Measurements from ENCODE around the gene ATP6V1B1.

- no peak for TF ChIP-seq OSR1 (CRISPR knock-in tag; IDR thresholded peaks at IDR 0.05)
- TF ChIP-seq, protein P1, sequence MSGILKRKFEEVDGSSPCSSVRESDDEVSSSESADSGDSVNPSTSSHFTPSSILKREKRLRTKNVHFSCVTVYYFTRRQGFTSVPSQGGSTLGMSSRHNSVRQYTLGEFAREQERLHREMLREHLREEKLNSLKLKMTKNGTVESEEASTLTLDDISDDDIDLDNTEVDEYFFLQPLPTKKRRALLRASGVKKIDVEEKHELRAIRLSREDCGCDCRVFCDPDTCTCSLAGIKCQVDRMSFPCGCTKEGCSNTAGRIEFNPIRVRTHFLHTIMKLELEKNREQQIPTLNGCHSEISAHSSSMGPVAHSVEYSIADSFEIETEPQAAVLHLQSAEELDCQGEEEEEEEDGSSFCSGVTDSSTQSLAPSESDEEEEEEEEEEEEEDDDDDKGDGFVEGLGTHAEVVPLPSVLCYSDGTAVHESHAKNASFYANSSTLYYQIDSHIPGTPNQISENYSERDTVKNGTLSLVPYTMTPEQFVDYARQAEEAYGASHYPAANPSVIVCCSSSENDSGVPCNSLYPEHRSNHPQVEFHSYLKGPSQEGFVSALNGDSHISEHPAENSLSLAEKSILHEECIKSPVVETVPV (CRISPR knock-in tag; IDR thresholded peaks at IDR 0.05): no peak
- TF ChIP-seq, protein P2, sequence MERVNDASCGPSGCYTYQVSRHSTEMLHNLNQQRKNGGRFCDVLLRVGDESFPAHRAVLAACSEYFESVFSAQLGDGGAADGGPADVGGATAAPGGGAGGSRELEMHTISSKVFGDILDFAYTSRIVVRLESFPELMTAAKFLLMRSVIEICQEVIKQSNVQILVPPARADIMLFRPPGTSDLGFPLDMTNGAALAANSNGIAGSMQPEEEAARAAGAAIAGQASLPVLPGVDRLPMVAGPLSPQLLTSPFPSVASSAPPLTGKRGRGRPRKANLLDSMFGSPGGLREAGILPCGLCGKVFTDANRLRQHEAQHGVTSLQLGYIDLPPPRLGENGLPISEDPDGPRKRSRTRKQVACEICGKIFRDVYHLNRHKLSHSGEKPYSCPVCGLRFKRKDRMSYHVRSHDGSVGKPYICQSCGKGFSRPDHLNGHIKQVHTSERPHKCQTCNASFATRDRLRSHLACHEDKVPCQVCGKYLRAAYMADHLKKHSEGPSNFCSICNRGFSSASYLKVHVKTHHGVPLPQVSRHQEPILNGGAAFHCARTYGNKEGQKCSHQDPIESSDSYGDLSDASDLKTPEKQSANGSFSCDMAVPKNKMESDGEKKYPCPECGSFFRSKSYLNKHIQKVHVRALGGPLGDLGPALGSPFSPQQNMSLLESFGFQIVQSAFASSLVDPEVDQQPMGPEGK (CRISPR knock-in tag; IDR thresholded peaks at IDR 0.05; ENCODE audit: borderline replicate concordance): no peak
- no peak for TF ChIP-seq CREB5 (CRISPR knock-in tag; IDR thresholded peaks at IDR 0.05; ENCODE audit: low read depth)
- TF ChIP-seq, protein P3, sequence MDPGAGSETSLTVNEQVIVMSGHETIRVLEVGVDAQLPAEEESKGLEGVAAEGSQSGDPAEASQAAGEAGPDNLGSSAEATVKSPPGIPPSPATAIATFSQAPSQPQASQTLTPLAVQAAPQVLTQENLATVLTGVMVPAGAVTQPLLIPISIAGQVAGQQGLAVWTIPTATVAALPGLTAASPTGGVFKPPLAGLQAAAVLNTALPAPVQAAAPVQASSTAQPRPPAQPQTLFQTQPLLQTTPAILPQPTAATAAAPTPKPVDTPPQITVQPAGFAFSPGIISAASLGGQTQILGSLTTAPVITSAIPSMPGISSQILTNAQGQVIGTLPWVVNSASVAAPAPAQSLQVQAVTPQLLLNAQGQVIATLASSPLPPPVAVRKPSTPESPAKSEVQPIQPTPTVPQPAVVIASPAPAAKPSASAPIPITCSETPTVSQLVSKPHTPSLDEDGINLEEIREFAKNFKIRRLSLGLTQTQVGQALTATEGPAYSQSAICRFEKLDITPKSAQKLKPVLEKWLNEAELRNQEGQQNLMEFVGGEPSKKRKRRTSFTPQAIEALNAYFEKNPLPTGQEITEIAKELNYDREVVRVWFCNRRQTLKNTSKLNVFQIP (CRISPR knock-in tag; IDR thresholded peaks at IDR 0.05; ENCODE audit: borderline replicate concordance, low read depth): no peak
- no peak for TF ChIP-seq ZNF8 (CRISPR knock-in tag; IDR thresholded peaks at IDR 0.05)
- TF ChIP-seq ZC3H10 (CRISPR knock-in tag; IDR thresholded peaks at IDR 0.05): no peak
- no peak for TF ChIP-seq ARNTL (CRISPR knock-in tag; IDR thresholded peaks at IDR 0.05; ENCODE audit: borderline replicate concordance, low read depth)
- TF ChIP-seq TOX (CRISPR knock-in tag; IDR thresholded peaks at IDR 0.05; ENCODE audit: borderline replicate concordance): no peak
- no peak for TF ChIP-seq ZFP3 (CRISPR knock-in tag; IDR thresholded peaks at IDR 0.05)
- no peak for TF ChIP-seq PPARA (CRISPR knock-in tag; IDR thresholded peaks at IDR 0.05; ENCODE audit: borderline replicate concordance)
- TF ChIP-seq ZFP30 (CRISPR knock-in tag; IDR thresholded peaks at IDR 0.05): no peak
- no peak for TF ChIP-seq SNAI2 (CRISPR knock-in tag; IDR thresholded peaks at IDR 0.05)
- TF ChIP-seq ZNF565 (CRISPR knock-in tag; conservative IDR thresholded peaks at IDR 0.05; ENCODE audit: low read depth): no peak
Observed at GRCh38 chr2:70982971-70983370, 47.3 kb downstream of the ATP6V1B1 start.
